ENCODE data around the gene TNFSF11.

Gene TNFSF11

GRCh38 chr13:42611086-42611779 lies 37.3 kb downstream of the TNFSF11 start:
- DNase-seq (ENCODE audit: low spot score), result no peak

- DNase-seq (ENCODE audit: low spot score), result no peak
Measured at GRCh38 chr13:42612021-42612765, 38.2 kb downstream of the TNFSF11 start.

GRCh38 chr13:42614436-42615035 lies 40.6 kb downstream of the TNFSF11 start:
- DNase-seq (ENCODE audit: low spot score), result no peak

- DNase-seq (ENCODE audit: low spot score), result no peak
Measured at GRCh38 chr13:42615691-42616090, 41.7 kb downstream of the TNFSF11 start.

- no peak for DNase-seq (ENCODE audit: low spot score)
Measured at GRCh38 chr13:42617221-42617620, 43.3 kb downstream of the TNFSF11 start.

GRCh38 chr13:42623916-42624315 lies 50.0 kb downstream of the TNFSF11 start:
- DNase-seq (ENCODE audit: low spot score), result no peak

- no peak for DNase-seq (ENCODE audit: low spot score)
Measured at GRCh38 chr13:42625611-42626010, 51.7 kb downstream of the TNFSF11 start.

- DNase-seq (ENCODE audit: low spot score), result no peak
Measured at GRCh38 chr13:42626176-42626860, 52.4 kb downstream of the TNFSF11 start.

GRCh38 chr13:42628666-42629065 lies 54.7 kb downstream of the TNFSF11 start:
- DNase-seq (ENCODE audit: low spot score), result no peak

- DNase-seq (ENCODE audit: low spot score), result no peak
Measured at GRCh38 chr13:42631181-42631580, 57.2 kb downstream of the TNFSF11 start.

GRCh38 chr13:42633495-42633894 lies 59.5 kb downstream of the TNFSF11 start:
- DNase-seq (ENCODE audit: low spot score), result no peak

GRCh38 chr13:42638101-42638500 lies 64.1 kb downstream of the TNFSF11 start:
- no peak for DNase-seq (ENCODE audit: low spot score)

GRCh38 chr13:42638886-42639285 lies 64.9 kb downstream of the TNFSF11 start:
- DNase-seq (ENCODE audit: low spot score), result no peak

- no peak for DNase-seq (ENCODE audit: low spot score)
Measured at GRCh38 chr13:42643076-42643475, 69.1 kb downstream of the TNFSF11 start.

GRCh38 chr13:42644841-42645240 lies 70.9 kb downstream of the TNFSF11 start:
- no peak for DNase-seq (ENCODE audit: low spot score)

- no peak for DNase-seq (ENCODE audit: low spot score)
Measured at GRCh38 chr13:42645717-42646116, 71.8 kb downstream of the TNFSF11 start.

- DNase-seq (ENCODE audit: low spot score), result no peak
Measured at GRCh38 chr13:42649141-42649540, 75.2 kb downstream of the TNFSF11 start.

GRCh38 chr13:42649831-42650230 lies 75.9 kb downstream of the TNFSF11 start:
- DNase-seq (ENCODE audit: low spot score), result no peak

- DNase-seq (ENCODE audit: low spot score), result no peak
Measured at GRCh38 chr13:42650506-42650905, 76.6 kb downstream of the TNFSF11 start.

GRCh38 chr13:42651936-42652641 lies 78.1 kb downstream of the TNFSF11 start:
- DNase-seq (ENCODE audit: low spot score), result no peak

GRCh38 chr13:42652642-42653415 lies 78.9 kb downstream of the TNFSF11 start:
- DNase-seq (ENCODE audit: low spot score), result no peak
